Psoas muscle (tissue), 8 donors: ENCODE measurements around the gene KCNMA1. TPM values are rescaled to one million over a fixed set of nuclear protein-coding genes. Genes with fewer than 3 reads are reported as not detected.

Experiments used
- ATAC-seq, 4 donors: fragments of 200-7000 bp; cut with Tn5 transposase; one replicate each; pipeline ENCODE4 v1.9.1; 2020; ENCODE audit warnings: moderate library complexity in 3 of 4, mild to moderate bottlenecking in 2 of 4
- DNase-seq, 2 donors: peaks; one replicate each; pipeline ENCODE4 v3.0.0-alpha.2; 2020
- H3K27ac ChIP-seq: fragments of 200-600 bp; one replicate; pipeline ENCODE4 v1.8.0; 2022
- H3K27me3 ChIP-seq, 3 donors: fragments of 200-600 bp in 1 of 3; one replicate each; pipeline versions ENCODE4 v1.6.1 to v1.8.0; 2013 to 2022; ENCODE audit warnings: low read length in 2 of 3, mild to moderate bottlenecking in 2 of 3, moderate library complexity in 1 of 3; ENCODE audit not compliant: insufficient read depth in 3 of 3
- H3K36me3 ChIP-seq, 2 donors: fragments of 200-600 bp in 1 of 2; one replicate each; pipeline versions ENCODE4 v1.6.1 to v1.8.0; 2013 to 2022; ENCODE audit warnings: low read depth in 1 of 2, mild to moderate bottlenecking in 1 of 2, moderate library complexity in 1 of 2; ENCODE audit not compliant: insufficient read depth in 1 of 2
- H3K4me1 ChIP-seq: fragments of 200-600 bp; one replicate; pipeline ENCODE4 v1.8.0; 2022
- H3K4me3 ChIP-seq: fragments of 200-600 bp; one replicate; pipeline ENCODE4 v1.8.0; 2022; ENCODE audit warnings: mild to moderate bottlenecking
- H3K9me3 ChIP-seq: fragments of 200-600 bp; one replicate; pipeline ENCODE4 v1.8.0; 2022
- WGBS, 3 donors: extraction: QIAGEN DNeasy Blood & Tissue Kit; methylation state at CpG; one replicate each; pipeline versions ENCODE4 v1.1.6 to v1.1.7; 2013; 5-methylcytosine and 5-hydroxymethylcytosine counted together
- intact Hi-C, 2 donors: fragments of 100-400 bp; cut with DNase I; formaldehyde crosslinking; loops; one replicate each; pipeline versions ENCODE4 v1.11.0 to v1.14.2; 2022
- polyA plus RNA-seq, 3 donors: library from polyadenylated mRNA; stranded (reverse); fragments of 200-250 nt; gene quantifications; one replicate each; pipeline ENCODE4 v1.2.3, GENCODE V29; 2013
- total RNA-seq, 4 donors: library from RNA; stranded (reverse); fragmentation: NEBNext Ultra II Directional in 2 of 4; extraction: Animal tissue kit (Norgen Biotek cat#: 25700) in 2 of 4; gene quantifications; one replicate each; pipeline versions ENCODE4 v1.2.1 to v1.2.4, GENCODE V29; 2021 to 2023
- TF ChIP-seq, protein P1 (sequence below): fragments of 200-600 bp; IDR thresholded peaks from one replicate; pipeline ENCODE4 v1.8.0; 2022; ENCODE audit warnings: antibody characterized with exemption
- donor health status: healthy with polysubstance abuse.
- donor health status: DM: no; HTN: no; CAD: no; lungs with moderate emphysema.
- donor health status: Bipolar disorder and iron deficiency.
- donor health status: healthy.
- donor health status: DM: yes; HTN: yes; CAD: no.
- donor health status: DM: no; HTN: no; CAD: no.
- donor health status: DM: no; HTN: no; CAD: no.
- donor health status: DM: yes; HTN: yes; CAD: no.

The KCNMA1 gene
- total and polyA plus RNA-seq, 7 donors = 7.9 to 53.0 (median 41.9) TPM

DNA sequence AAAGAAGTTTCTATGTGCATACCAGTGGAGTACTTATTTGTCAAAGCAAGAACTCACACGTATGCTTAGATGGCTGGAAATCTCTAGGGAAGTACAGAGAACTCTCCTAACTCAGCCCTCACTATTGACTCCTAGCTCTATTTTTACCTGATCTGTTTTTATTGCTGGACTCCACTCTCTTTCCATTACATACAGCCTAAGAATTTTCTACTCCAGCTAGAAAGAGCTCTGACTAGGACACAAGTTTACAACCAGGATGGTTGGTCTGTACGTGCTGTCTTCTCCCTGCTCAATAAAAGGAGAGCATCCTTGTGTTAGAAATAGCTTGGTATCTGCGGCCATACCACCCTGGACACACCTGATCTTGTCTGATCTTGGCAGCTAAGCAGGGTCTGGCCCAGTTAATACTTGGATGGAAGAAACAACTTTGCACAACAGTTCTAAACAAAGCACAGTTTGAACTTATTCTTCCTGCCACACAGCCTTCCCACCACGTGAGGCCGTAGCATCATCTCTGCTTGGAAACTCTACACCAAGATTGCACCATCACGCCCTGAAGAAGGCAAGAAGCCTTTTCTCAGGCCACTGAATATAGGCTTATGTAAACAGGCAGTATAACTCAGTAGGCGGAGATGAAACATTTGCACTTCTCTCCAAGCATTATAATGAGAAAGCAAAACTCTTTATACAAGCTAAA lies 50.7 kb downstream of the KCNMA1 start:
- intact Hi-C loops = loop anchor here in 1 of 2 donors (2.0 kb wide), 1 partner anchor 92 kb away; no protein-coding TSS in a partner anchor
- TF ChIP-seq, protein P1, sequence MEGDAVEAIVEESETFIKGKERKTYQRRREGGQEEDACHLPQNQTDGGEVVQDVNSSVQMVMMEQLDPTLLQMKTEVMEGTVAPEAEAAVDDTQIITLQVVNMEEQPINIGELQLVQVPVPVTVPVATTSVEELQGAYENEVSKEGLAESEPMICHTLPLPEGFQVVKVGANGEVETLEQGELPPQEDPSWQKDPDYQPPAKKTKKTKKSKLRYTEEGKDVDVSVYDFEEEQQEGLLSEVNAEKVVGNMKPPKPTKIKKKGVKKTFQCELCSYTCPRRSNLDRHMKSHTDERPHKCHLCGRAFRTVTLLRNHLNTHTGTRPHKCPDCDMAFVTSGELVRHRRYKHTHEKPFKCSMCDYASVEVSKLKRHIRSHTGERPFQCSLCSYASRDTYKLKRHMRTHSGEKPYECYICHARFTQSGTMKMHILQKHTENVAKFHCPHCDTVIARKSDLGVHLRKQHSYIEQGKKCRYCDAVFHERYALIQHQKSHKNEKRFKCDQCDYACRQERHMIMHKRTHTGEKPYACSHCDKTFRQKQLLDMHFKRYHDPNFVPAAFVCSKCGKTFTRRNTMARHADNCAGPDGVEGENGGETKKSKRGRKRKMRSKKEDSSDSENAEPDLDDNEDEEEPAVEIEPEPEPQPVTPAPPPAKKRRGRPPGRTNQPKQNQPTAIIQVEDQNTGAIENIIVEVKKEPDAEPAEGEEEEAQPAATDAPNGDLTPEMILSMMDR = peak; percentile 9
- 18 to 32% (median 27%) methylated on average over 7 of the region's 7 CpGs for WGBS, 3 donors
- ATAC-seq = peak; percentile 88 to 89 (median 89)
- peak; percentile 59 to 78 for DNase-seq
- Histone ChIP-seq H3K36me3 (no peaks in the 10 kb centered on the region), H3K9me3 (no peaks in the 10 kb centered on the region), H3K27me3 (no peaks in the 10 kb centered on the region), H3K27ac (peak overlapping the region; percentile 84), H3K4me1 (peaks cover 31% of the 10 kb centered on the region), H3K4me3 (no peak overlapping the region)

DNA sequence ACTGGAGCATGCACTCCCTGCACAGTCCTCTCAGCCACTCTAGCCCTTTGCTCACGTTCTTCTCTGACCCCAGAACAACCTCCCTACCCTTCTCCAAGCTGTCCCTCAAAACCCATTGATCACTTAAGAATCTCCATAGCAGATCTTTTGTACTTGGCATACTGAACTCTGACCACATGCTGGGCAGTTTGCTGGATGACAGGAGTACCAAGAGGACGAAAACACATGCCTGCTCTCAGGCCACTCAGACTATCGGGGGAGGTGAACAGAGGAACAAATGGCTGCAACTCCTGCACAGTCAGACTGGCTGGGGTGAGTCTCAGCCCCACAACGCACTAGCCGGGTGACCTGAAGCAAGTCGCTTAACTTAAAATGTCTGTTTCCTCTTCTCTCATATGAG lies 52.7 kb downstream of the KCNMA1 start:
- intact Hi-C loops = no loop called here
- Histone ChIP-seq H3K27ac (no peak overlapping the region), H3K4me1 (peaks cover 20% of the 10 kb centered on the region), H3K36me3 (no peaks in the 10 kb centered on the region), H3K9me3 (no peaks in the 10 kb centered on the region), H3K4me3 (no peak overlapping the region), H3K27me3 (no peaks in the 10 kb centered on the region)
- TF ChIP-seq, protein P1 = no peak
- 75 to 85% (median 78%) methylated on average over 6 of the region's 6 CpGs for WGBS, 3 donors
- DNase-seq = no peak
- no peak for ATAC-seq

DNA sequence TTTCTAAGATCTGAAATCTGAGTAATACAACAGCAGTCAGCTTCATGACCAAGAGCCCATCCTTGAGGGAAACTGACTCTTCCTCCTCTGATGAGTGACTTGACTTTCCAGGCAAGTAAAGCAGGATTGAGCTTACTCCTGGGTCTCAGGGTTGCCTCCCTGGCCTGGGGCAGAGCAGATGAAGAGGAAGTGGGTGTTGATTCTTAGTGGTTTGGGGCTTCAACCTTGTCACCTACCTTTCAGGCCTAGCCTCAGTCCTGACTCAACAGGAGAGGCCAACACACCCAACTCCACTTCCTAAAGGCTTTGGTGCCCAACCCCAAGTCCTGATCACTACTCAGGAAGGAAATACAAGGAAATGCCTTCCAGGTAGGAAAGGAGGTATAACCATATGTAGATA lies 54.1 kb downstream of the KCNMA1 start:
- DNase-seq = no peak
- no peak overlapping the region for H3K4me3 ChIP-seq
- intact Hi-C loops = no loop called here
- ATAC-seq = no peak
- no peaks in the 10 kb centered on the region for H3K36me3 ChIP-seq
- TF ChIP-seq, protein P1 = no peak
- H3K27ac ChIP-seq = no peak overlapping the region
- H3K4me1 ChIP-seq = peaks cover 26% of the 10 kb centered on the region
- H3K27me3 ChIP-seq = no peaks in the 10 kb centered on the region
- H3K9me3 ChIP-seq = no peaks in the 10 kb centered on the region

DNA sequence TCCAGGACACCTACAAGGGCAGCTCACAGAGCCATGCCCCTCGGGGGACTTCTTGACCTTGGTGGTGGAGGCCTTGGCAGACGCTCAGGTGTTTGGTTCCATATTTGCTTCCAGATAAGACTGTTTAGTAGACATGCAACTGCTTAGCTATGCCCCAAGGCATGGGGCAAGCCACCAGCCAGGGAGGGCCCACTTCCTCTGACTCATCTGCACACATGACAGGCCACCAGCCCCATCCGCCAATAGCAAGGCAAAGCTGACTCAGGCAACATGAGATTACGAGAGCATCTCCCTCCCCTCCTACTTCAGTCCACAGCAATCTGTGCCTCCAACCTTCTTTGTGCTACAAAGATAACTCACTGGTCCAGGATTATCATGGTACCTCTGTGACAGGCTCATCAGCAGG lies 54.9 kb downstream of the KCNMA1 start:
- Histone ChIP-seq H3K27ac (no peak overlapping the region), H3K9me3 (no peaks in the 10 kb centered on the region), H3K27me3 (no peaks in the 10 kb centered on the region), H3K36me3 (no peaks in the 10 kb centered on the region), H3K4me3 (no peak overlapping the region), H3K4me1 (peaks cover 27% of the 10 kb centered on the region)
- peak; percentile 13 to 36 (median 27) for ATAC-seq
- TF ChIP-seq, protein P1 = no peak
- DNase-seq = peak; percentile 34 to 67
- WGBS, 3 donors = 87 to 88% (median 88%) methylated on average over 4 of the region's 4 CpGs
- intact Hi-C loops = no loop called here

DNA sequence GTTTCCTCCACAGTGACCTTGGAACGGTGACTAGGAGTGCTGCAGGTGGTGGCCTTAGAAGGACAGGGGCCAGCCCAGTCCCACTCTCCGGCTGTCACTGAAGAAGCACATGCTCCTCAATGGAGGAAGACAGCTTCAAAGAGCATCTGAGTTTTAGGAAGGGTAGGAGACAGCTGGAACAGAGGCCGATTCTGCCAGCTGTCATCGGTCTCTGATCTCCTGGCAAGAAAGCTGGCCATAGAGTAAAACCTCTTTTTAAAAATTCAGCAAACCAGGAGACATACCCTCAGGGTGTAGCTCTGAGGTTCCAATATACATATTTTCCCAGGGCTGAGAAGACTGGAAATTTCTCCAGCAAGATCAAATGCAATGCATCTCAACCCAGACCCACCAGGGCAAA lies 55.9 kb downstream of the KCNMA1 start:
- no peaks in the 10 kb centered on the region for H3K9me3 ChIP-seq
- H3K27me3 ChIP-seq = no peaks in the 10 kb centered on the region
- intact Hi-C loops = no loop called here
- TF ChIP-seq, protein P1 = no peak
- WGBS, 3 donors = 51 to 71% (median 60%) methylated on average over 4 of the region's 4 CpGs
- ATAC-seq (no peak), DNase-seq (no peak)
- no peak overlapping the region for H3K4me3 ChIP-seq
- H3K36me3 ChIP-seq = no peaks in the 10 kb centered on the region
- H3K27ac ChIP-seq = no peak overlapping the region
- peaks cover 27% of the 10 kb centered on the region for H3K4me1 ChIP-seq
